Bronchial epithelial cell (primary cell): ENCODE measurements around the gene VPS36. TPM values are rescaled to one million over a fixed set of nuclear protein-coding genes. Genes with fewer than 3 reads are reported as not detected.
"Not testable (repeated sequence)": the region's sequence is repeated elsewhere in the genome, so short reads cannot be mapped to it uniquely, and the experiment has no call there.

Experiments
- DNase-seq: peaks from one replicate; pipeline ENCODE4 v3.0.0-alpha.2; 2010; ENCODE audit warnings: low read depth
- FAIRE-seq: peaks from 2 replicates; lab custom pipeline; 2011; peaks lifted over from hg19 to GRCh38; lab: Jason Lieb, UNC
- H3K27me3 ChIP-seq: 2 replicates; pipeline ENCODE4 v1.5.1; 2011; ENCODE audit warnings: low read length; ENCODE audit not compliant: control insufficient read depth, insufficient read depth
- H3K36me3 ChIP-seq: 2 replicates; pipeline ENCODE4 v1.5.1; 2011; ENCODE audit warnings: low read length; ENCODE audit not compliant: control insufficient read depth, insufficient read depth
- H3K4me3 ChIP-seq: 2 replicates; pipeline ENCODE4 v1.5.1; 2011; ENCODE audit warnings: mild to moderate bottlenecking, low read depth, low read length, control low read depth
- CTCF ChIP-seq: IDR thresholded peaks from 2 replicates; pipeline ENCODE4 v1.5.1; 2011; ENCODE audit warnings: mild to moderate bottlenecking, moderate library complexity, low read length, control low read depth, inconsistent platforms; ENCODE audit not compliant: insufficient read depth, severe bottlenecking
- total RNA-seq: library from RNA; depleted of rRNA; stranded (reverse); fragments of >200 nt; gene quantifications from 2 replicates; pipeline ENCODE4 v1.2.1, GENCODE V29; 2014

The VPS36 gene
- total RNA-seq, 1 donor from 2014 or later: 24.5 TPM

GRCh38 chr13:52383366-52383765 lies 67.1 kb downstream of the VPS36 start:
- no peaks in the 10 kb centered on the region for H3K27me3 ChIP-seq
- TF ChIP-seq CTCF: no peak
- FAIRE-seq (no peak), DNase-seq (no peak)
- no peak overlapping the region for H3K4me3 ChIP-seq
- peaks cover 7% of the 10 kb centered on the region for H3K36me3 ChIP-seq

GRCh38 chr13:52378312-52378711 lies 72.1 kb downstream of the VPS36 start:
- DNase-seq: no peak
- Histone ChIP-seq H3K27me3 (no peaks in the 10 kb centered on the region), H3K4me3 (no peak overlapping the region), H3K36me3 (peaks cover 9% of the 10 kb centered on the region)
- TF ChIP-seq CTCF: no peak
- FAIRE-seq: no peak

GRCh38 chr13:52377898-52378297 lies 72.5 kb downstream of the VPS36 start:
- Histone ChIP-seq H3K36me3 (peaks cover 9% of the 10 kb centered on the region), H3K27me3 (no peaks in the 10 kb centered on the region), H3K4me3 (no peak overlapping the region)
- TF ChIP-seq CTCF: no peak
- DNase-seq (no peak), FAIRE-seq (no peak)

GRCh38 chr13:52374873-52375411 lies 75.5 kb downstream of the VPS36 start:
- Histone ChIP-seq H3K27me3 (no peaks in the 10 kb centered on the region), H3K36me3 (peaks cover 9% of the 10 kb centered on the region), H3K4me3 (no peak overlapping the region)
- TF ChIP-seq CTCF: no peak
- DNase-seq (no peak), FAIRE-seq (no peak)

GRCh38 chr13:52374389-52374788 lies 76.0 kb downstream of the VPS36 start:
- TF ChIP-seq CTCF: no peak
- peaks cover 9% of the 10 kb centered on the region for H3K36me3 ChIP-seq
- DNase-seq: no peak
- no peak overlapping the region for H3K4me3 ChIP-seq
- H3K27me3 ChIP-seq: no peaks in the 10 kb centered on the region
- FAIRE-seq: no peak

GRCh38 chr13:52373277-52373676 lies 77.2 kb downstream of the VPS36 start:
- H3K36me3 ChIP-seq, H3K4me3 ChIP-seq, H3K27me3 ChIP-seq, FAIRE-seq: not testable (repeated sequence)
- peak; percentile 62 for DNase-seq
